Mesendoderm (in vitro differentiated cells): ENCODE data around the gene TAB3.
A peak's percentile ranks its signal among the peaks of the same experiment; 100 is the strongest.

ENCODE experiments used
- DNase-seq: peaks from one replicate; pipeline ENCODE4 v3.0.0; 2013
- H2AK5ac ChIP-seq: 2 replicates; pipeline ENCODE4 v1.6.1; 2013; ENCODE audit warnings: low read length, inconsistent platforms
- H2BK120ac ChIP-seq: 2 replicates; pipeline ENCODE4 v1.6.1; 2013; ENCODE audit warnings: low read depth, mild to moderate bottlenecking, low read length, moderate library complexity, mixed read lengths
- H2BK15ac ChIP-seq: replicated peaks from 2 replicates; pipeline ENCODE4 v1.6.1; 2013; ENCODE audit warnings: low read depth, mild to moderate bottlenecking, moderate library complexity
- H2BK5ac ChIP-seq: 2 replicates; pipeline ENCODE4 v1.6.1; 2013; ENCODE audit warnings: low read length, inconsistent platforms
- H3K18ac ChIP-seq: 2 replicates; pipeline ENCODE4 v1.6.1; 2013; ENCODE audit warnings: mild to moderate bottlenecking, low read length, mixed read lengths
- H3K23ac ChIP-seq: one replicate; pipeline ENCODE4 v1.6.1; 2013; ENCODE audit warnings: low read length
- H3K27ac ChIP-seq: 2 replicates; pipeline ENCODE4 v1.5.1; 2013; ENCODE audit warnings: low read depth, mild to moderate bottlenecking, inconsistent platforms, low read length, moderate library complexity
- H3K27me3 ChIP-seq: 2 replicates; pipeline ENCODE4 v1.6.1; 2013; ENCODE audit warnings: low read length, control low read depth, mild to moderate bottlenecking, inconsistent platforms; ENCODE audit not compliant: insufficient read depth, poor library complexity
- H3K36me3 ChIP-seq: 2 replicates; pipeline ENCODE4 v1.6.1; 2013; ENCODE audit warnings: low read length, inconsistent platforms; ENCODE audit not compliant: control insufficient read depth, insufficient read depth
- H3K4ac ChIP-seq: one replicate; pipeline ENCODE4 v1.6.1; 2013; ENCODE audit warnings: low read depth, mild to moderate bottlenecking, low read length, moderate library complexity
- H3K4me1 ChIP-seq: 2 replicates; pipeline ENCODE4 v1.6.1; 2013; ENCODE audit warnings: low read depth, low read length, inconsistent platforms; ENCODE audit not compliant: control insufficient read depth
- H3K4me2 ChIP-seq: 2 replicates; pipeline ENCODE4 v1.6.1; 2013; ENCODE audit warnings: low read length
- H3K4me3 ChIP-seq: 2 replicates; pipeline ENCODE4 v1.5.1; 2013; ENCODE audit warnings: mild to moderate bottlenecking, low read length
- H3K56ac ChIP-seq: one replicate; pipeline ENCODE4 v1.6.1; 2013; ENCODE audit warnings: low read length
- H3K79me1 ChIP-seq: 2 replicates; pipeline ENCODE4 v1.6.1; 2013; ENCODE audit warnings: low read length, inconsistent platforms
- H3K79me2 ChIP-seq: 2 replicates; pipeline ENCODE4 v1.6.1; 2013; ENCODE audit warnings: mild to moderate bottlenecking, low read length; ENCODE audit not compliant: control insufficient read depth, insufficient read depth
- H3K9ac ChIP-seq: 2 replicates; pipeline ENCODE4 v1.6.1; 2013; ENCODE audit warnings: low read length, inconsistent platforms
- H4K5ac ChIP-seq: one replicate; pipeline ENCODE4 v1.6.1; 2013; ENCODE audit warnings: low read length
- H4K8ac ChIP-seq: one replicate; pipeline ENCODE4 v1.6.1; 2013; ENCODE audit warnings: low read depth, mild to moderate bottlenecking, control low read depth, low read length, moderate library complexity
- WGBS: extraction: QIAGEN DNeasy Blood & Tissue Kit; methylation state at CpG from one replicate; pipeline ENCODE4 v1.1.7; 2013; ENCODE audit warnings: low lambda C conversion rate, missing lambda C conversion rate; ENCODE audit not compliant: insufficient coverage; ENCODE audit errors: extremely low coverage; 5-methylcytosine and 5-hydroxymethylcytosine counted together

The TAB3 gene

GRCh38 chrX:30930143-30930542 is 41.1 kb upstream of the TAB3 start:
- Histone ChIP-seq H3K23ac (no peak overlapping the region), H3K18ac (no peak overlapping the region), H3K56ac (no peak overlapping the region), H3K27me3 (no peaks in the 10 kb centered on the region), H2BK5ac (no peak overlapping the region), H3K4me2 (no peak overlapping the region), H4K5ac (no peak overlapping the region), H2BK120ac (no peak overlapping the region), H3K4ac (no peak overlapping the region), H3K27ac (no peak overlapping the region), H3K36me3 (no peaks in the 10 kb centered on the region), H3K9ac (no peak overlapping the region), H3K4me3 (no peak overlapping the region), H3K79me1 (no peaks in the 10 kb centered on the region), H3K79me2 (no peaks in the 10 kb centered on the region), H4K8ac (no peak overlapping the region), H3K4me1 (no peaks in the 10 kb centered on the region), H2BK15ac (no peak overlapping the region), H2AK5ac (no peak overlapping the region)
- no CpG with 5 or more reads among the region's 1 CpG for WGBS
- DNase-seq: no peak

GRCh38 chrX:30920271-30920670 is 31.2 kb upstream of the TAB3 start:
- Histone ChIP-seq H3K4me1 (no peaks in the 10 kb centered on the region), H3K79me2 (no peaks in the 10 kb centered on the region), H3K4me2 (no peak overlapping the region), H3K4ac (no peak overlapping the region), H3K9ac (no peak overlapping the region), H3K18ac (no peak overlapping the region), H3K56ac (no peak overlapping the region), H3K27ac (no peak overlapping the region), H3K36me3 (no peaks in the 10 kb centered on the region), H3K4me3 (no peak overlapping the region), H2BK120ac (no peak overlapping the region), H3K27me3 (no peaks in the 10 kb centered on the region), H3K23ac (no peak overlapping the region), H2BK15ac (no peak overlapping the region), H2BK5ac (no peak overlapping the region), H3K79me1 (no peaks in the 10 kb centered on the region), H4K5ac (no peak overlapping the region), H4K8ac (no peak overlapping the region), H2AK5ac (no peak overlapping the region)
- WGBS: no CpG with 5 or more reads among the region's 3 CpGs
- DNase-seq: peak; percentile 55

- H3K23ac ChIP-seq: no peak overlapping the region
- H3K27ac ChIP-seq: no peak overlapping the region
- no CpG with 5 or more reads among the region's 1 CpG for WGBS
- no peaks in the 10 kb centered on the region for H3K79me1 ChIP-seq
- H2BK15ac ChIP-seq: no peak overlapping the region
- H3K4me1 ChIP-seq: no peaks in the 10 kb centered on the region
- H3K4ac ChIP-seq: no peak overlapping the region
- DNase-seq: no peak
- no peak overlapping the region for H2BK5ac ChIP-seq
- H3K56ac ChIP-seq: no peak overlapping the region
- H3K9ac ChIP-seq: no peak overlapping the region
- no peaks in the 10 kb centered on the region for H3K79me2 ChIP-seq
- H2AK5ac ChIP-seq: no peak overlapping the region
- H4K5ac ChIP-seq: no peak overlapping the region
- H4K8ac ChIP-seq: no peak overlapping the region
- no peak overlapping the region for H3K4me2 ChIP-seq
- no peak overlapping the region for H2BK120ac ChIP-seq
- no peaks in the 10 kb centered on the region for H3K36me3 ChIP-seq
- H3K4me3 ChIP-seq: no peak overlapping the region
- H3K27me3 ChIP-seq: no peaks in the 10 kb centered on the region
- H3K18ac ChIP-seq: no peak overlapping the region
These were observed 29.4 kb upstream of the TAB3 start for GRCh38 chrX:30918480-30918879.

GRCh38 chrX:30913492-30913891 is 24.4 kb upstream of the TAB3 start:
- no peak overlapping the region for H2BK5ac ChIP-seq
- no peak overlapping the region for H3K23ac ChIP-seq
- no peaks in the 10 kb centered on the region for H3K36me3 ChIP-seq
- no peak overlapping the region for H4K8ac ChIP-seq
- H3K9ac ChIP-seq: no peak overlapping the region
- no peaks in the 10 kb centered on the region for H3K27me3 ChIP-seq
- H2AK5ac ChIP-seq: no peak overlapping the region
- H3K79me2 ChIP-seq: no peaks in the 10 kb centered on the region
- no peak overlapping the region for H3K4me2 ChIP-seq
- H3K4me3 ChIP-seq: no peak overlapping the region
- H2BK120ac ChIP-seq: no peak overlapping the region
- H2BK15ac ChIP-seq: no peak overlapping the region
- H4K5ac ChIP-seq: no peak overlapping the region
- WGBS: no CpG with 5 or more reads among the region's 2 CpGs
- no peak overlapping the region for H3K27ac ChIP-seq
- no peak overlapping the region for H3K4ac ChIP-seq
- no peak overlapping the region for H3K18ac ChIP-seq
- H3K56ac ChIP-seq: no peak overlapping the region
- H3K79me1 ChIP-seq: no peaks in the 10 kb centered on the region
- H3K4me1 ChIP-seq: no peaks in the 10 kb centered on the region
- no peak for DNase-seq

GRCh38 chrX:30910124-30910860 is 21.2 kb upstream of the TAB3 start:
- Histone ChIP-seq H3K9ac (no peak overlapping the region), H3K4me1 (no peaks in the 10 kb centered on the region), H3K4ac (no peak overlapping the region), H3K27ac (peak overlapping the region; percentile 51), H3K79me2 (no peaks in the 10 kb centered on the region), H4K5ac (no peak overlapping the region), H3K4me3 (no peak overlapping the region), H3K18ac (no peak overlapping the region), H2BK15ac (no peak overlapping the region), H4K8ac (no peak overlapping the region), H3K36me3 (no peaks in the 10 kb centered on the region), H2AK5ac (no peak overlapping the region), H2BK120ac (no peak overlapping the region), H2BK5ac (no peak overlapping the region), H3K79me1 (no peaks in the 10 kb centered on the region), H3K23ac (no peak overlapping the region), H3K56ac (peak overlapping the region; percentile 15), H3K4me2 (no peak overlapping the region), H3K27me3 (no peaks in the 10 kb centered on the region)
- no CpG with 5 or more reads among the region's 7 CpGs for WGBS
- peak; percentile 53 for DNase-seq

- Histone ChIP-seq H3K79me2 (no peaks in the 10 kb centered on the region), H3K27ac (no peak overlapping the region), H3K36me3 (no peaks in the 10 kb centered on the region), H3K79me1 (no peaks in the 10 kb centered on the region), H3K27me3 (no peaks in the 10 kb centered on the region), H3K4me2 (no peak overlapping the region), H2AK5ac (no peak overlapping the region), H4K5ac (no peak overlapping the region), H2BK15ac (no peak overlapping the region), H3K23ac (no peak overlapping the region), H3K4me1 (no peaks in the 10 kb centered on the region), H4K8ac (no peak overlapping the region), H3K4ac (no peak overlapping the region), H2BK5ac (no peak overlapping the region), H3K4me3 (no peak overlapping the region), H2BK120ac (no peak overlapping the region), H3K56ac (no peak overlapping the region), H3K9ac (no peak overlapping the region), H3K18ac (no peak overlapping the region)
- DNase-seq: no peak
- no CpG with 5 or more reads among the region's 1 CpG for WGBS
These were observed 17.7 kb upstream of the TAB3 start for GRCh38 chrX:30906726-30907125.
